ENCODE measurements around the gene SYNDIG1L. TPM values are rescaled to one million over a fixed set of nuclear protein-coding genes. Genes with fewer than 3 reads are reported as not detected.

SYNDIG1L gene
- total RNA-seq, 2 experiments from 2014 or later, result not detected

GRCh38 chr14:74424606-74425005 lies 1.4 kb downstream of the SYNDIG1L start:
- Mint-ChIP-seq H3K4me3 (no peak overlapping the region), H3K36me3 (ENCODE audit: low read depth) (no peaks in the 10 kb centered on the region), H3K9me3 (peaks cover 2% of the 10 kb centered on the region), H3K27ac (no peak overlapping the region), H3K4me1 (ENCODE audit: low read depth) (no peaks in the 10 kb centered on the region), H3K27me3 (peaks cover 79% of the 10 kb centered on the region)
- CTCF ChIA-PET, result no interaction called here
- no peak overlapping the region for H3K4me3 ChIP-seq (ENCODE audit: low read length)
- DNase-seq (no peak), ATAC-seq (ENCODE audit: poor library complexity) (no peak)
- H3K4me1 ChIP-seq (ENCODE audit: insufficient read depth, low read length), result peaks cover 4% of the 10 kb centered on the region
- H3K27me3 ChIP-seq (ENCODE audit: control insufficient read depth in 1 of 2, insufficient read depth in 2 of 2, low read length in 2 of 2), result peaks cover 47 to 58% of the 10 kb centered on the region in 2 experiments
- POLR2A ChIA-PET, result no interaction called here
- no peak for TF ChIP-seq CTCF (IDR thresholded peaks at IDR 0.05)
- H3K27ac ChIP-seq (ENCODE audit: low read depth in 1 of 2, low read length in 2 of 2), result no peak overlapping the region
- H3K9me3 ChIP-seq (ENCODE audit: control insufficient read depth in 1 of 2, insufficient read depth in 1 of 2, low read length in 2 of 2), result peaks cover 0 to 10% of the 10 kb centered on the region in 2 experiments
- intact Hi-C loops (cut with DNase I, micrococcal nuclease), result no loop called here
- H3K36me3 ChIP-seq (ENCODE audit: insufficient read depth, low read length), result no peaks in the 10 kb centered on the region

- intact Hi-C loops (cut with DNase I, micrococcal nuclease), result no loop called here
- Histone ChIP-seq H3K4me1 (ENCODE audit: insufficient read depth, low read length) (peaks cover 4% of the 10 kb centered on the region), H3K36me3 (ENCODE audit: insufficient read depth, low read length) (no peaks in the 10 kb centered on the region), H3K4me3 (ENCODE audit: low read length) (no peak overlapping the region), H3K9me3 (ENCODE audit: control insufficient read depth in 1 of 2, insufficient read depth in 1 of 2, low read length in 2 of 2) (peaks cover 0 to 10% of the 10 kb centered on the region in 2 experiments), H3K27me3 (ENCODE audit: control insufficient read depth in 1 of 2, insufficient read depth in 2 of 2, low read length in 2 of 2) (peaks cover 48 to 54% of the 10 kb centered on the region in 2 experiments), H3K27ac (ENCODE audit: low read depth in 1 of 2, low read length in 2 of 2) (no peak overlapping the region)
- ATAC-seq (ENCODE audit: poor library complexity) (no peak), DNase-seq (no peak)
- peaks cover 2% of the 10 kb centered on the region for H3K9me3 Mint-ChIP-seq
- no peaks in the 10 kb centered on the region for H3K36me3 Mint-ChIP-seq (ENCODE audit: low read depth)
- CTCF ChIA-PET, result no interaction called here
- H3K4me3 Mint-ChIP-seq, result no peak overlapping the region
- peaks cover 67% of the 10 kb centered on the region for H3K27me3 Mint-ChIP-seq
- H3K4me1 Mint-ChIP-seq (ENCODE audit: low read depth), result no peaks in the 10 kb centered on the region
- POLR2A ChIA-PET, result no interaction called here
- TF ChIP-seq CTCF (IDR thresholded peaks at IDR 0.05), result no peak
- no peak overlapping the region for H3K27ac Mint-ChIP-seq
Measured at GRCh38 chr14:74423246-74423645, 2.8 kb downstream of the SYNDIG1L start.

GRCh38 chr14:74421981-74422380 lies 4.0 kb downstream of the SYNDIG1L start:
- peaks cover 2% of the 10 kb centered on the region for H3K9me3 Mint-ChIP-seq
- H3K27ac Mint-ChIP-seq, result no peak overlapping the region
- ATAC-seq (ENCODE audit: poor library complexity) (no peak), DNase-seq (no peak)
- CTCF ChIA-PET, result no interaction called here
- POLR2A ChIA-PET, result no interaction called here
- H3K36me3 Mint-ChIP-seq (ENCODE audit: low read depth), result no peaks in the 10 kb centered on the region
- Histone ChIP-seq H3K27ac (ENCODE audit: low read depth in 1 of 2, low read length in 2 of 2) (no peak overlapping the region), H3K4me3 (ENCODE audit: low read length) (no peak overlapping the region), H3K27me3 (ENCODE audit: control insufficient read depth in 1 of 2, insufficient read depth in 2 of 2, low read length in 2 of 2) (peaks cover 50 to 53% of the 10 kb centered on the region in 2 experiments), H3K9me3 (ENCODE audit: control insufficient read depth in 1 of 2, insufficient read depth in 1 of 2, low read length in 2 of 2) (peaks cover 0 to 10% of the 10 kb centered on the region in 2 experiments), H3K36me3 (ENCODE audit: insufficient read depth, low read length) (no peaks in the 10 kb centered on the region), H3K4me1 (ENCODE audit: insufficient read depth, low read length) (peaks cover 4% of the 10 kb centered on the region)
- no peak overlapping the region for H3K4me3 Mint-ChIP-seq
- no peak for TF ChIP-seq CTCF (IDR thresholded peaks at IDR 0.05)
- H3K4me1 Mint-ChIP-seq (ENCODE audit: low read depth), result no peaks in the 10 kb centered on the region
- intact Hi-C loops (cut with DNase I, micrococcal nuclease), result no loop called here
- peaks cover 54% of the 10 kb centered on the region for H3K27me3 Mint-ChIP-seq

Data from CD4-positive, alpha-beta T cell (primary cell).